ENCODE data around the gene KAT6B.
"Not testable (repeated sequence)": the region's sequence is repeated elsewhere in the genome, so short reads cannot be mapped to it uniquely, and the experiment has no call there.

Gene KAT6B

DNA sequence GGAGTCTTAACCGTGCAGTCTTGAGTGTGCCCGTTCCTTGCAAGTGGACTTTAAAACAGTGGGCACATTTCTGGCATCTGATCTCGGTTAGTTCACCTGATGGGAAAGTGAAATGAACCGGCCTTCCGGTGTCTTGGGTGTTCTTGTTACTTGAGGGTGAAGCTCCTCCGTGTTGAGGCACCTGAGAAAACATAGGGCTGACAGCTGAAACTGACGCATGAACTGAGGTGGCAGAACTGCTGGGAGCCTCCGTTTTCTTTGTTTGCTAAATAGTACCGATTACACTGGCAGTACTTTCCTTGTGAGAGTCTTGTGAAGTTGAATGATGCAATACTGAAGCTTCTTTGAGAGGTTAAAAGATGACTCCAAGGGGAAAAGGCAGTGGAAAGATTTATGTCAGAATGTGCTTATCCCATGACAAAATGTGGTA, 222.3 kb downstream of the KAT6B start:
- no peak for DNase-seq (ENCODE audit: low spot score in 2 of 2)
- no peaks in the 10 kb centered on the region for H3K36me3 ChIP-seq (replicated peaks)
- in situ Hi-C loops (cut with MboI; ENCODE audit: low sequenced_read_pairs): no loop called here
- H3K4me3 ChIP-seq: no peak overlapping the region
- 0 out of 2 replicates have a peak, but pooled peaks cover 4% of the 10 kb centered on the region for H3K4me1 ChIP-seq
- no peaks in the 10 kb centered on the region for H3K27me3 ChIP-seq (ENCODE audit: low read depth)
- H3K9me3 ChIP-seq: no peaks in the 10 kb centered on the region

DNA sequence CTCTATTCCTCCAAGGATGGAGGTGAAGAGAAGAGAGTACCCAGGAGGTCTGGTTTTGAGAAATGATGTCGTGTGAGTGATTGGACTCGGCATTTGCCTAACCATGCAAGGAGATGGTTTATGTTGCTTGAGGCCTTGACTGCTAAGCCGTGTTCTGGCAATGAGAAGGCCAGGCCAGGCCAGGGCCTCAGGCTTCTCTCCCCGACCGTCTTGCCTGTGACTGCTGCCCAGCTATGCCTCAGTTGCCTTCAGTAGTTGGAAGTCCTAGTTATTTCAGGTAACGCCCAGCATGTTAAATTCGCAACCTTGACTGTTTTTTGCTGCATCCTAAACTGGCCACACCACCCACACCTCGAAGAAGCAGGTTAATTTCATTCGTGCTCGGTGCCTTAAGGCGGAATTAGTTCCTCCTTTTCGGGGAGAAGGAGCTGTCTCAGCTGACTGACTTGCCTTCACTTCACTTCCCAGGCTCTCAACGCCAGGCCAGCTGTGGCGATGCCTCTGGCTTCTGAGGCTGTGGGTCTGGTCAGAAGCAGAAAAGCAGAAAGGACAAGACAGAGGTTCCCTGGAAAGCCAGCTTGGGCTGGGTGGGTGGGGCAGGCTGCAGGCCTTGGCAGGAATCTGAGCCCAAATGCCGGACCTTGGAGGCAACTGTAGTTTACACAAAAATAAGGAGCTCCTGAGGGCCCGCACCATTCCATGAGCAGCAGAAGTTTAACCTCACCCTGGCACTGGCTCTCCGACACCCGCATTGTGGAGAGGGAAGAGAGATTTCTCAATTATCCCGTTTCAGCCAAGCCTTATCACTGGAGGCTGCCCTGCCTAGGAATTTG, 223.1 kb downstream of the KAT6B start:
- H3K9me3 ChIP-seq: no peaks in the 10 kb centered on the region
- no peak for DNase-seq (ENCODE audit: low spot score in 2 of 2)
- no peaks in the 10 kb centered on the region for H3K27me3 ChIP-seq (ENCODE audit: low read depth)
- H3K4me1 ChIP-seq: 0 out of 2 replicates have a peak, but pooled peaks cover 4% of the 10 kb centered on the region
- in situ Hi-C loops (cut with MboI; ENCODE audit: low sequenced_read_pairs): no loop called here
- H3K4me3 ChIP-seq: no peak overlapping the region
- H3K36me3 ChIP-seq (replicated peaks): no peaks in the 10 kb centered on the region

GRCh38 chr10:75050149-75050919, 223.9 kb downstream of the KAT6B start:
- Histone ChIP-seq H3K9me3 (no peaks in the 10 kb centered on the region), H3K4me1 (0 out of 2 replicates have a peak, but pooled peaks cover 4% of the 10 kb centered on the region), H3K36me3 (replicated peaks) (no peaks in the 10 kb centered on the region), H3K27me3 (ENCODE audit: low read depth) (no peaks in the 10 kb centered on the region), H3K4me3 (no peak overlapping the region)
- DNase-seq (ENCODE audit: low spot score in 2 of 2): no peak
- in situ Hi-C loops (cut with MboI; ENCODE audit: low sequenced_read_pairs): no loop called here

DNA sequence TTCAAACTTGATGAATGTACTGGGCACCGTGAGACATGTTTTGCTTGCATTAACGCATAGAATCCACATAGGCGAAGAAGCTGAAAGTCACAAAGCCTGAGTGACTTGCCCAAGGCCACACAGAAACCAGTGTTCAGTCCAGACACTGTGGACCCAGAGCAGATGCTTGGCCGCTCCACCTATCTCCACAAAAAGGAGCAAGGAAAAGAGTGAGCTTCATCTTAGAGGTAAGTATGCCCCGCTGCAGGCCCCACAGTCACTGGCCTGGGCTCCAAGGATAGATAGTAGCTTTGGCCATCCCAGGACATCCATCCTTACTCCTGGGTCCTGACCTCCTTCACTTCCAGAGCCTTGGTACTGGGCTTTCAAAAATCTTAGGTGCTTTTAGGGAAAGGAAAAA, 224.9 kb downstream of the KAT6B start:
- in situ Hi-C loops (cut with MboI; ENCODE audit: low sequenced_read_pairs): no loop called here
- no peaks in the 10 kb centered on the region for H3K9me3 ChIP-seq
- no peaks in the 10 kb centered on the region for H3K36me3 ChIP-seq (replicated peaks)
- no peak for DNase-seq (ENCODE audit: low spot score in 2 of 2)
- 0 out of 2 replicates have a peak, but pooled peaks cover 4% of the 10 kb centered on the region for H3K4me1 ChIP-seq
- H3K4me3 ChIP-seq: no peak overlapping the region
- H3K27me3 ChIP-seq (ENCODE audit: low read depth): no peaks in the 10 kb centered on the region

- DNase-seq (ENCODE audit: low spot score in 2 of 2); H3K4me3 ChIP-seq; H3K4me1 ChIP-seq; H3K27me3 ChIP-seq (ENCODE audit: low read depth); H3K36me3 ChIP-seq (replicated peaks); H3K9me3 ChIP-seq; in situ Hi-C loops (cut with MboI; ENCODE audit: low sequenced_read_pairs): not testable (repeated sequence)
Measured at GRCh38 chr10:75055896-75056406, 229.6 kb downstream of the KAT6B start.

GRCh38 chr10:75057680-75058079, 231.3 kb downstream of the KAT6B start:
- Histone ChIP-seq H3K9me3 (no peaks in the 10 kb centered on the region), H3K4me3 (no peak overlapping the region), H3K36me3 (replicated peaks) (no peaks in the 10 kb centered on the region), H3K27me3 (ENCODE audit: low read depth) (no peaks in the 10 kb centered on the region), H3K4me1 (no peaks in the 10 kb centered on the region)
- in situ Hi-C loops (cut with MboI; ENCODE audit: low sequenced_read_pairs): no loop called here
- DNase-seq (ENCODE audit: low spot score in 2 of 2): no peak

DNA sequence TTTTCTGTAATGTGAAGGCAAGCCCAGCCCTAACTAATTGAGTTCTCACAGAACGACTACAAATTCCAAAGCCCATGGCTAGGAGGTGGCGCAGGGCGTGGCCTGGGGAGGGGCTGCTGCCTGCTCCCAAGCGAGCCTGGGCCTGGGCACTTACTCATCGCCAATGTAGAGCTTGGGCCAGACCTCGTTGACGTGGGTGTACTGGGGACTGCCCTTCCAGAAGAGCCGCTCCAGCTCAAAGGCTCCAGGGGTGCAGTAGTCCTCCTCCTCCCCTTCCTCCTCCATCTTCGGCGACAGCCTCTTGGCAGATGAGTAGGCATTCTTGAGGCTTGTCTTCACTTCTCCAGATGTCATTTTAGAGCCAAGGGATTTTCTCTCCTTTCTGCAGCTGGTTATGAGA, 231.8 kb downstream of the KAT6B start:
- Histone ChIP-seq H3K4me1 (no peaks in the 10 kb centered on the region), H3K4me3 (no peak overlapping the region), H3K9me3 (no peaks in the 10 kb centered on the region), H3K36me3 (replicated peaks) (no peaks in the 10 kb centered on the region), H3K27me3 (ENCODE audit: low read depth) (no peaks in the 10 kb centered on the region)
- no peak for DNase-seq (ENCODE audit: low spot score in 2 of 2)
- in situ Hi-C loops (cut with MboI; ENCODE audit: low sequenced_read_pairs): no loop called here

GRCh38 chr10:75061709-75062505, 235.5 kb downstream of the KAT6B start:
- Histone ChIP-seq H3K9me3 (no peaks in the 10 kb centered on the region), H3K4me3 (no peak overlapping the region), H3K36me3 (replicated peaks) (no peaks in the 10 kb centered on the region), H3K4me1 (no peaks in the 10 kb centered on the region), H3K27me3 (ENCODE audit: low read depth) (no peaks in the 10 kb centered on the region)
- in situ Hi-C loops (cut with MboI; ENCODE audit: low sequenced_read_pairs): no loop called here
- DNase-seq (ENCODE audit: low spot score in 2 of 2): no peak

- Histone ChIP-seq H3K9me3 (no peaks in the 10 kb centered on the region), H3K27me3 (ENCODE audit: low read depth) (no peaks in the 10 kb centered on the region), H3K4me1 (no peaks in the 10 kb centered on the region), H3K4me3 (no peak overlapping the region), H3K36me3 (replicated peaks) (no peaks in the 10 kb centered on the region)
- no peak for DNase-seq (ENCODE audit: low spot score in 2 of 2)
- in situ Hi-C loops (cut with MboI; ENCODE audit: low sequenced_read_pairs): no loop called here
Measured at GRCh38 chr10:75062506-75063299, 236.3 kb downstream of the KAT6B start.

DNA sequence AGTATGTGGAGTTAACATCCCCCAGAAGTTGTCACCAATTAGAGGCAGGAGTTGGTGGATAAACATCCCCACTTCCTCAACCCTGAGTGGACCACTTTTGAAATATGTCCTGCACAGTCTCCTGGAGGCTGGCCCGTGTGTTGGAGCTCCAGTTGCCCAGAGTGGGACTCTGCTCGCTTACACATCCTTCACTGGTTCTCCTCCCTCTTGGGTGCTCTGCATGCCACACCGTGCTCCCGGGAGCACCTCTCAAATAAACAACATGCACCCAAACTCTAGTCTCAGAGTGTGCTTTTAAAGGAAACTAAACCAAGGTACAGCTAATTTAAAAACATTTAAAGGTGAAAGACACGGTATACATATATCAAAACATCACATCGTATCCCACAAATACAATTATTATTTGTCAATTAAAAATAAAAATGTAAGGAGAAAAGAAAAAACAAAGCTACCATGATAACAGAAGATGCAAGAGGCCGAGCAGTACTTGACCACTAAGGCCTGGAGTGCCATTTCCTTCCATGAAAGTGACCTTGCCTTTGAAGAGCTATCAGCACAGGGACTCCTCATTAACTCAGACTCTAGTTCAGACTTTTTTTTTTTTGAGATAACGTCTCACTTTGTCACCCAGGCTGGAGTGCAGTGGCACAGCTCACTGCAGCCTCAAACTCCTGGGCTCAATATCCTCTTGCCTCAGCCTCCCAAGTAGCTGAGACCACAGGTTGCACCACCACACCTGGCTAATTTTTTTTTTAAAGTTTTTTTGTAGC, 237.2 kb downstream of the KAT6B start:
- Histone ChIP-seq H3K4me3 (no peak overlapping the region), H3K36me3 (replicated peaks) (no peaks in the 10 kb centered on the region), H3K4me1 (no peaks in the 10 kb centered on the region), H3K9me3 (no peaks in the 10 kb centered on the region), H3K27me3 (ENCODE audit: low read depth) (no peaks in the 10 kb centered on the region)
- no peak for DNase-seq (ENCODE audit: low spot score in 2 of 2)
- in situ Hi-C loops (cut with MboI; ENCODE audit: low sequenced_read_pairs): no loop called here

GRCh38 chr10:75065076-75065475, 238.7 kb downstream of the KAT6B start:
- Histone ChIP-seq H3K27me3 (ENCODE audit: low read depth) (no peaks in the 10 kb centered on the region), H3K36me3 (replicated peaks) (no peaks in the 10 kb centered on the region), H3K4me1 (no peaks in the 10 kb centered on the region), H3K9me3 (no peaks in the 10 kb centered on the region), H3K4me3 (no peak overlapping the region)
- in situ Hi-C loops (cut with MboI; ENCODE audit: low sequenced_read_pairs): no loop called here
- no peak for DNase-seq (ENCODE audit: low spot score in 2 of 2)

DNA sequence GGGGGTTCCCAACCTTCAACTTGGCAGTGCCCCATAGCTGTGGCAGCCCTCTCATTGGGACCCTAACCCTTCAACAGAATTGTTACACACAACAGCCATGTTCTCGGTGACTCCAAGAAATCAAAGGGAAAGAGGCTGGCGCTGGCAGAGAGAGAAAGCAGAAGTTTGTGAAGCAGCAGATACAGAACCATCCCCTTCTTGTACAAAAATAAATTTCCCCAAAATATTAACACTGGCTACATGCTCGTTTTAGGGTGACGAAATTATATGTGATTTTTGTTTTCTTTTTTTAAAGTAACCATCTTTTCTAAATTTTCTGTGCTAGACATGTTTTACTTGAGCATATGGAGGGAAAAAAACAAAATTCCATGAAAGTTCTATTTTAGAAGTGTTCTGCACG, 239.9 kb downstream of the KAT6B start:
- Histone ChIP-seq H3K4me1 (no peaks in the 10 kb centered on the region), H3K27me3 (ENCODE audit: low read depth) (no peaks in the 10 kb centered on the region), H3K4me3 (no peak overlapping the region), H3K9me3 (no peaks in the 10 kb centered on the region), H3K36me3 (replicated peaks) (no peaks in the 10 kb centered on the region)
- DNase-seq (ENCODE audit: low spot score in 2 of 2): no peak
- in situ Hi-C loops (cut with MboI; ENCODE audit: low sequenced_read_pairs): no loop called here
